Fibroblast of villous mesenchyme (primary cell): Measurements from ENCODE around the gene USP43. TPM values are rescaled to one million over a fixed set of nuclear protein-coding genes. Genes with fewer than 3 reads are reported as not detected.

ENCODE experiments used
- DNase-seq: peaks from one replicate; pipeline ENCODE4 v3.0.0-alpha.2; 2010; ENCODE audit warnings: low read depth
- H3K4me3 ChIP-seq: 2 replicates; pipeline ENCODE4 v1.5.1; 2011; ENCODE audit warnings: low read depth, mild to moderate bottlenecking, low read length
- CTCF ChIP-seq: IDR thresholded peaks from 2 replicates; pipeline ENCODE4 v1.5.1; 2012; ENCODE audit warnings: low read depth, mild to moderate bottlenecking, low read length; ENCODE audit not compliant: insufficient read depth
- total RNA-seq: library from RNA; depleted of rRNA; stranded (reverse); fragments of >200 nt; gene quantifications from 2 replicates; pipeline ENCODE4 v1.2.3, GENCODE V29; 2012

Gene USP43
- total RNA-seq, 1 donor = not detected

DNA sequence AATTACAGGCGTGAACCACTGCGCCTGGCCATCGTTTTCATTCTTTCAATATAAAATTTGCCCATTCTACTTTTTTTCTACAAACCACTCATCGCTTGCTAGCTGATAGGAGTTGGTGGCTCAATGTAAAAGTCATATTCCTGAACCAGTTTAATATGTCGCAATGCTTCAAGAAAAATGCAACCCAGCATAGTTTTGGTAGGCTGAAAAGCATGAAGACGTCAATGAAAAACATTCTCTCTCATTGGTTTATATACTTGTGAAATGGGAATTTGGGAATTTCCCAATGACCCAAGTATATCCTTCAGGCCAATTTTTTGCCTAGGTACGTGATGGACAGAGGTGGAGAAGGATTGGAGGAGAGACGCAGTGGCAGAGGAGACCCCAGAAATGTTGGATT, 26.9 kb downstream of the USP43 start:
- no peak overlapping the region for H3K4me3 ChIP-seq
- TF ChIP-seq CTCF = no peak
- DNase-seq = peak; percentile 41

DNA sequence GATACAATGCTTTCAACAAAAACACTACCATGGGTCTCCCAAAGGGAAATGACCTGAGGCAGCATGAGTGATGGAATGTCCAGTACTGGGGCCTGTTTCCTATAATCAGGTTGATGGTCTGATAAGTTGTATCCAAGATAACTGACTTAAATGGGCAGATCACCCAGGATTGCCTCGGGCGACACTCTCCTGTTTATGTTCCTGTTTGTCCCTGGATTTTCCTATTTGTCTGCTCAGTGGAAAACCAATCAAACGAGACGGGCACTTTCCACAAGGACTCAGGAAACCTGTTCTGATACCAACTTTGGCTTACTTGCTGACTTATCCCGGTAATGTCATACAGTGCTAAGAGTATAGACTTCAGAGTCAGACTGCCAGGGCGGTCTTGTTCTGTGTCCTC, 27.4 kb downstream of the USP43 start:
- H3K4me3 ChIP-seq = no peak overlapping the region
- no peak for DNase-seq
- no peak for TF ChIP-seq CTCF

- peak; percentile 16 for DNase-seq
- no peak overlapping the region for H3K4me3 ChIP-seq
- TF ChIP-seq CTCF = peak; percentile 35
These were observed 30.8 kb downstream of the USP43 start for GRCh38 chr17:9676084-9676483.

- peak; percentile 13 for DNase-seq
- no peak overlapping the region for H3K4me3 ChIP-seq
- TF ChIP-seq CTCF = no peak
These were observed 31.5 kb downstream of the USP43 start for GRCh38 chr17:9676820-9677310.

GRCh38 chr17:9677411-9677810, 32.1 kb downstream of the USP43 start:
- DNase-seq = no peak
- TF ChIP-seq CTCF = no peak
- no peak overlapping the region for H3K4me3 ChIP-seq

GRCh38 chr17:9677896-9678295, 32.6 kb downstream of the USP43 start:
- H3K4me3 ChIP-seq = no peak overlapping the region
- no peak for TF ChIP-seq CTCF
- DNase-seq = no peak

- no peak overlapping the region for H3K4me3 ChIP-seq
- no peak for DNase-seq
- TF ChIP-seq CTCF = no peak
These were observed 39.8 kb downstream of the USP43 start for GRCh38 chr17:9684955-9685621.
